ENCODE data around the gene UNC50. TPM values are rescaled to one million over a fixed set of nuclear protein-coding genes. Genes with fewer than 3 reads are reported as not detected.

Gene UNC50
- total and polyA plus RNA-seq, 2 experiments from 2014 or later = 38.7 to 49.4 TPM

DNA sequence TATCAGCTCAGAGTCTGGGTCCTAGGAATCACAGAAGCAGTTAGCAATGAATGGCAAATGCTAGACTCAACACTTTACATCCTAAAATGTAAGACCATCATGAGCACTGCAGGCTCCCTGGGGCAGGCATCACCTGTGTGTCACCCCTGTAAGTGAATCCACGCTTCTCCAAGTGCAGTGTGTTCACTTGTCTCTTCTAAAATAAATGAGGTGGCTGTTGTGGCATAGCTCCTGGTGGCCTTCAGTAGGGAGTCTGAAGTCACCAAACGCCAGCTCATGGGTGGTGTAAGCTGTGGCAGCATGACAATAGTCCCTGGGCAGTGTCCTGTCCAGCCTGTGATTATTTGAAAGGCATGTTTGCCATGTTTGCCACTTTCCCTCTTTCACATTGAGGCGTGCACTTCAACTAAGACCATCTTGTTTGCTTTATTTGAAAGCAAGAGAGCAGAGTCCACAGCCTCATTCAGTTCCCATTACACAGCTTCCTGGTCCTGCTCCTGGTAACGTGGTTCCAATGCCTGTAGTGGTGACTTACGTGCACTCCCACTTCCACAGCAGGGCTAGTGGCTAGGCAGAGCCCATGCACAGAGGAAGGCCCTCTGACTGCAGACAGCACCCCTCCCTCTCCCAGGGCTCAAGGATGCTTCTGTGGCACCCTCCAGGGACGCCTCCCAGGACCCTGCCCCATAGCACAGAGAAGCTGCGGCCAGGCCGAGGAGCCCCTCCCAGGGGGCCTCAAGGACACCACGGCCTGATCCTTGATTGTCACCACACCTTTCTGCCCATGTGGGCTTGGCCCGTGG lies 24.4 kb upstream of the UNC50 start:
- ATAC-seq (no peak), DNase-seq (ENCODE audit: low spot score) (no peak)
- no peaks in the 10 kb centered on the region; the same call in 1 of the 2 replicates for H4K20me1 ChIP-seq (replicated peaks; ENCODE audit: insufficient read depth)
- H3K4me3 ChIP-seq = no peak overlapping the region
- H3K9me2 ChIP-seq (ENCODE audit: insufficient read depth) = no peaks in the 10 kb centered on the region
- Mint-ChIP-seq H3K27ac (no peak overlapping the region), H3K4me3 (no peak overlapping the region), H3K27me3 (ENCODE audit: insufficient read depth, low read depth, poor library complexity) (no peaks in the 10 kb centered on the region), H3K36me3 (ENCODE audit: low read depth) (peaks cover 9% of the 10 kb centered on the region), H3K9me3 (no peaks in the 10 kb centered on the region), H3K4me1 (no peaks in the 10 kb centered on the region; the same call in 2 of the 3 replicates)
- H3K4me1 ChIP-seq (ENCODE audit: insufficient read depth) = no peaks in the 10 kb centered on the region
- H3F3A ChIP-seq (replicated peaks; ENCODE audit: low read depth) = no peaks in the 10 kb centered on the region
- H3K27ac ChIP-seq (ENCODE audit: low read depth) = no peak overlapping the region
- H2AFZ ChIP-seq = no peak overlapping the region
- 0 out of 2 replicates have a peak, but pooled peaks cover 4% of the 10 kb centered on the region for H3K36me3 ChIP-seq (ENCODE audit: insufficient read depth)
- H3K27me3 ChIP-seq (ENCODE audit: insufficient read depth) = no peaks in the 10 kb centered on the region
- no peaks in the 10 kb centered on the region for H3K79me2 ChIP-seq (replicated peaks; ENCODE audit: insufficient read depth)
- no peak overlapping the region for H3K4me2 ChIP-seq
- TF ChIP-seq POLR2AphosphoS5 (IDR thresholded peaks at IDR 0.05; ENCODE audit: low read depth) (no peak), JUNB (IDR thresholded peaks at IDR 0.05; ENCODE audit: unreplicated experiment) (no peak), EZH2phosphoT487 (IDR thresholded peaks at IDR 0.05; ENCODE audit: unreplicated experiment) (no peak), ZNF331 (CRISPR knock-in tag; IDR thresholded peaks at IDR 0.05; ENCODE audit: low read depth) (no peak), ZNF114 (CRISPR knock-in tag; IDR thresholded peaks at IDR 0.05) (no peak), NANOG (IDR thresholded peaks at IDR 0.05; ENCODE audit: borderline replicate concordance) (no peak), CREB1 (CRISPR knock-in tag; IDR thresholded peaks at IDR 0.05; ENCODE audit: low read depth) (no peak), EZH2 (IDR thresholded peaks at IDR 0.05; ENCODE audit: low read depth, unreplicated experiment) (no peak), STAT1 (IDR thresholded peaks at IDR 0.05; ENCODE audit: unreplicated experiment) (no peak)
- TF ChIP-seq, protein P1, sequence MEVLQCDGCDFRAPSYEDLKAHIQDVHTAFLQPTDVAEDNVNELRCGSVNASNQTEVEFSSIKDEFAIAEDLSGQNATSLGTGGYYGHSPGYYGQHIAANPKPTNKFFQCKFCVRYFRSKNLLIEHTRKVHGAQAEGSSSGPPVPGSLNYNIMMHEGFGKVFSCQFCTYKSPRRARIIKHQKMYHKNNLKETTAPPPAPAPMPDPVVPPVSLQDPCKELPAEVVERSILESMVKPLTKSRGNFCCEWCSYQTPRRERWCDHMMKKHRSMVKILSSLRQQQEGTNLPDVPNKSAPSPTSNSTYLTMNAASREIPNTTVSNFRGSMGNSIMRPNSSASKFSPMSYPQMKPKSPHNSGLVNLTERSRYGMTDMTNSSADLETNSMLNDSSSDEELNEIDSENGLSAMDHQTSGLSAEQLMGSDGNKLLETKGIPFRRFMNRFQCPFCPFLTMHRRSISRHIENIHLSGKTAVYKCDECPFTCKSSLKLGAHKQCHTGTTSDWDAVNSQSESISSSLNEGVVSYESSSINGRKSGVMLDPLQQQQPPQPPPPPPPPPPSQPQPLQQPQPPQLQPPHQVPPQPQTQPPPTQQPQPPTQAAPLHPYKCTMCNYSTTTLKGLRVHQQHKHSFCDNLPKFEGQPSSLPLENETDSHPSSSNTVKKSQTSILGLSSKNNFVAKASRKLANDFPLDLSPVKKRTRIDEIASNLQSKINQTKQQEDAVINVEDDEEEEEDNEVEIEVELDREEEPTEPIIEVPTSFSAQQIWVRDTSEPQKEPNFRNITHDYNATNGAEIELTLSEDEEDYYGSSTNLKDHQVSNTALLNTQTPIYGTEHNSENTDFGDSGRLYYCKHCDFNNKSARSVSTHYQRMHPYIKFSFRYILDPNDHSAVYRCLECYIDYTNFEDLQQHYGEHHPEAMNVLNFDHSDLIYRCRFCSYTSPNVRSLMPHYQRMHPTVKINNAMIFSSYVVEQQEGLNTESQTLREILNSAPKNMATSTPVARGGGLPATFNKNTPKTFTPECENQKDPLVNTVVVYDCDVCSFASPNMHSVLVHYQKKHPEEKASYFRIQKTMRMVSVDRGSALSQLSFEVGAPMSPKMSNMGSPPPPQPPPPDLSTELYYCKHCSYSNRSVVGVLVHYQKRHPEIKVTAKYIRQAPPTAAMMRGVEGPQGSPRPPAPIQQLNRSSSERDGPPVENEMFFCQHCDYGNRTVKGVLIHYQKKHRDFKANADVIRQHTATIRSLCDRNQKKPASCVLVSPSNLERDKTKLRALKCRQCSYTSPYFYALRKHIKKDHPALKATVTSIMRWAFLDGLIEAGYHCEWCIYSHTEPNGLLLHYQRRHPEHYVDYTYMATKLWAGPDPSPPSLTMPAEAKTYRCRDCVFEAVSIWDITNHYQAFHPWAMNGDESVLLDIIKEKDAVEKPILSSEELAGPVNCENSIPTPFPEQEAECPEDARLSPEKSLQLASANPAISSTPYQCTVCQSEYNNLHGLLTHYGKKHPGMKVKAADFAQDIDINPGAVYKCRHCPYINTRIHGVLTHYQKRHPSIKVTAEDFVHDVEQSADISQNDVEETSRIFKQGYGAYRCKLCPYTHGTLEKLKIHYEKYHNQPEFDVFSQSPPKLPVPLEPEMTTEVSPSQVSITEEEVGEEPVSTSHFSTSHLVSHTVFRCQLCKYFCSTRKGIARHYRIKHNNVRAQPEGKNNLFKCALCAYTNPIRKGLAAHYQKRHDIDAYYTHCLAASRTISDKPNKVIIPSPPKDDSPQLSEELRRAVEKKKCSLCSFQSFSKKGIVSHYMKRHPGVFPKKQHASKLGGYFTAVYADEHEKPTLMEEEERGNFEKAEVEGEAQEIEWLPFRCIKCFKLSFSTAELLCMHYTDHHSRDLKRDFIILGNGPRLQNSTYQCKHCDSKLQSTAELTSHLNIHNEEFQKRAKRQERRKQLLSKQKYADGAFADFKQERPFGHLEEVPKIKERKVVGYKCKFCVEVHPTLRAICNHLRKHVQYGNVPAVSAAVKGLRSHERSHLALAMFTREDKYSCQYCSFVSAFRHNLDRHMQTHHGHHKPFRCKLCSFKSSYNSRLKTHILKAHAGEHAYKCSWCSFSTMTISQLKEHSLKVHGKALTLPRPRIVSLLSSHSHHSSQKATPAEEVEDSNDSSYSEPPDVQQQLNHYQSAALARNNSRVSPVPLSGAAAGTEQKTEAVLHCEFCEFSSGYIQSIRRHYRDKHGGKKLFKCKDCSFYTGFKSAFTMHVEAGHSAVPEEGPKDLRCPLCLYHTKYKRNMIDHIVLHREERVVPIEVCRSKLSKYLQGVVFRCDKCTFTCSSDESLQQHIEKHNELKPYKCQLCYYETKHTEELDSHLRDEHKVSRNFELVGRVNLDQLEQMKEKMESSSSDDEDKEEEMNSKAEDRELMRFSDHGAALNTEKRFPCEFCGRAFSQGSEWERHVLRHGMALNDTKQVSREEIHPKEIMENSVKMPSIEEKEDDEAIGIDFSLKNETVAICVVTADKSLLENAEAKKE (CRISPR knock-in tag; IDR thresholded peaks at IDR 0.05) = no peak
- TF ChIP-seq, protein P2, sequence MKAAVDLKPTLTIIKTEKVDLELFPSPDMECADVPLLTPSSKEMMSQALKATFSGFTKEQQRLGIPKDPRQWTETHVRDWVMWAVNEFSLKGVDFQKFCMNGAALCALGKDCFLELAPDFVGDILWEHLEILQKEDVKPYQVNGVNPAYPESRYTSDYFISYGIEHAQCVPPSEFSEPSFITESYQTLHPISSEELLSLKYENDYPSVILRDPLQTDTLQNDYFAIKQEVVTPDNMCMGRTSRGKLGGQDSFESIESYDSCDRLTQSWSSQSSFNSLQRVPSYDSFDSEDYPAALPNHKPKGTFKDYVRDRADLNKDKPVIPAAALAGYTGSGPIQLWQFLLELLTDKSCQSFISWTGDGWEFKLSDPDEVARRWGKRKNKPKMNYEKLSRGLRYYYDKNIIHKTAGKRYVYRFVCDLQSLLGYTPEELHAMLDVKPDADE (IDR thresholded peaks at IDR 0.05) = no peak
- TF ChIP-seq, protein P3, sequence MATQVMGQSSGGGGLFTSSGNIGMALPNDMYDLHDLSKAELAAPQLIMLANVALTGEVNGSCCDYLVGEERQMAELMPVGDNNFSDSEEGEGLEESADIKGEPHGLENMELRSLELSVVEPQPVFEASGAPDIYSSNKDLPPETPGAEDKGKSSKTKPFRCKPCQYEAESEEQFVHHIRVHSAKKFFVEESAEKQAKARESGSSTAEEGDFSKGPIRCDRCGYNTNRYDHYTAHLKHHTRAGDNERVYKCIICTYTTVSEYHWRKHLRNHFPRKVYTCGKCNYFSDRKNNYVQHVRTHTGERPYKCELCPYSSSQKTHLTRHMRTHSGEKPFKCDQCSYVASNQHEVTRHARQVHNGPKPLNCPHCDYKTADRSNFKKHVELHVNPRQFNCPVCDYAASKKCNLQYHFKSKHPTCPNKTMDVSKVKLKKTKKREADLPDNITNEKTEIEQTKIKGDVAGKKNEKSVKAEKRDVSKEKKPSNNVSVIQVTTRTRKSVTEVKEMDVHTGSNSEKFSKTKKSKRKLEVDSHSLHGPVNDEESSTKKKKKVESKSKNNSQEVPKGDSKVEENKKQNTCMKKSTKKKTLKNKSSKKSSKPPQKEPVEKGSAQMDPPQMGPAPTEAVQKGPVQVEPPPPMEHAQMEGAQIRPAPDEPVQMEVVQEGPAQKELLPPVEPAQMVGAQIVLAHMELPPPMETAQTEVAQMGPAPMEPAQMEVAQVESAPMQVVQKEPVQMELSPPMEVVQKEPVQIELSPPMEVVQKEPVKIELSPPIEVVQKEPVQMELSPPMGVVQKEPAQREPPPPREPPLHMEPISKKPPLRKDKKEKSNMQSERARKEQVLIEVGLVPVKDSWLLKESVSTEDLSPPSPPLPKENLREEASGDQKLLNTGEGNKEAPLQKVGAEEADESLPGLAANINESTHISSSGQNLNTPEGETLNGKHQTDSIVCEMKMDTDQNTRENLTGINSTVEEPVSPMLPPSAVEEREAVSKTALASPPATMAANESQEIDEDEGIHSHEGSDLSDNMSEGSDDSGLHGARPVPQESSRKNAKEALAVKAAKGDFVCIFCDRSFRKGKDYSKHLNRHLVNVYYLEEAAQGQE (IDR thresholded peaks at IDR 0.05; ENCODE audit: unreplicated experiment) = no peak
- TF ChIP-seq, protein P4, sequence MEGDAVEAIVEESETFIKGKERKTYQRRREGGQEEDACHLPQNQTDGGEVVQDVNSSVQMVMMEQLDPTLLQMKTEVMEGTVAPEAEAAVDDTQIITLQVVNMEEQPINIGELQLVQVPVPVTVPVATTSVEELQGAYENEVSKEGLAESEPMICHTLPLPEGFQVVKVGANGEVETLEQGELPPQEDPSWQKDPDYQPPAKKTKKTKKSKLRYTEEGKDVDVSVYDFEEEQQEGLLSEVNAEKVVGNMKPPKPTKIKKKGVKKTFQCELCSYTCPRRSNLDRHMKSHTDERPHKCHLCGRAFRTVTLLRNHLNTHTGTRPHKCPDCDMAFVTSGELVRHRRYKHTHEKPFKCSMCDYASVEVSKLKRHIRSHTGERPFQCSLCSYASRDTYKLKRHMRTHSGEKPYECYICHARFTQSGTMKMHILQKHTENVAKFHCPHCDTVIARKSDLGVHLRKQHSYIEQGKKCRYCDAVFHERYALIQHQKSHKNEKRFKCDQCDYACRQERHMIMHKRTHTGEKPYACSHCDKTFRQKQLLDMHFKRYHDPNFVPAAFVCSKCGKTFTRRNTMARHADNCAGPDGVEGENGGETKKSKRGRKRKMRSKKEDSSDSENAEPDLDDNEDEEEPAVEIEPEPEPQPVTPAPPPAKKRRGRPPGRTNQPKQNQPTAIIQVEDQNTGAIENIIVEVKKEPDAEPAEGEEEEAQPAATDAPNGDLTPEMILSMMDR (conservative IDR thresholded peaks at IDR 0.05; ENCODE audit: low read depth in 2 of 2) = no peak

Measured in GM23338 (cell line).